ENCODE data around the gene UBE2E2.

- TF ChIP-seq CTCF (conservative IDR thresholded peaks at IDR 0.05; ENCODE audit: low read length) (no peak), EZH2phosphoT487 (IDR thresholded peaks at IDR 0.05; ENCODE audit: borderline replicate concordance, low read depth, low read length) (no peak)
These were observed 262.4 kb downstream of the UBE2E2 start for GRCh38 chr3:23465569-23465968.

Measured in OCI-LY7 (cell line).